Glutamatergic neuron (in vitro differentiated cells): ENCODE data around the gene CACNA1I. TPM values are rescaled to one million over a fixed set of nuclear protein-coding genes. Genes with fewer than 3 reads are reported as not detected.
A peak's percentile ranks its signal among the peaks of the same experiment; 100 is the strongest.

ENCODE experiments used
- DNase-seq: peaks from one replicate; pipeline ENCODE4 v3.0.0; 2022
- H3K27ac Mint-ChIP-seq: one replicate; pipeline ENCODE4 v1.8.0; 2020; ENCODE audit warnings: mild to moderate bottlenecking, mixed read lengths, inconsistent platforms; ENCODE audit not compliant: unreplicated experiment
- H3K27me3 Mint-ChIP-seq: one replicate; pipeline ENCODE4 v1.8.0; 2020; ENCODE audit warnings: mild to moderate bottlenecking, moderate library complexity, mixed read lengths, inconsistent platforms; ENCODE audit not compliant: unreplicated experiment
- H3K36me3 Mint-ChIP-seq: one replicate; pipeline ENCODE4 v1.8.0; 2020; ENCODE audit warnings: mild to moderate bottlenecking, mixed read lengths, inconsistent platforms; ENCODE audit not compliant: unreplicated experiment
- H3K4me1 Mint-ChIP-seq: one replicate; pipeline ENCODE4 v1.8.0; 2020; ENCODE audit warnings: mild to moderate bottlenecking, low read depth, mixed read lengths, inconsistent platforms; ENCODE audit not compliant: unreplicated experiment
- H3K4me3 Mint-ChIP-seq: one replicate; pipeline ENCODE4 v1.8.0; 2020; ENCODE audit warnings: mild to moderate bottlenecking, mixed read lengths, inconsistent platforms; ENCODE audit not compliant: unreplicated experiment
- H3K9me3 Mint-ChIP-seq: one replicate; pipeline ENCODE4 v1.8.0; 2020; ENCODE audit warnings: mild to moderate bottlenecking, moderate library complexity, mixed read lengths, inconsistent platforms; ENCODE audit not compliant: unreplicated experiment
- CTCF ChIP-seq: fragments of 200-600 bp; sonication (generic); IDR thresholded peaks from one replicate; pipeline ENCODE4 v1.5.0; 2021; ENCODE audit not compliant: partially characterized antibody, unreplicated experiment
- total RNA-seq: library from RNA; stranded (reverse); fragmentation: NEBNext Ultra II Directional; extraction: Animal tissue kit (Norgen Biotek cat#: 25700); gene quantifications from one replicate; pipeline ENCODE4 v1.2.1, GENCODE V29; 2021; ENCODE audit not compliant: unreplicated experiment

The CACNA1I gene
- total RNA-seq, 1 donor from 2014 or later = 0.12 TPM

DNA sequence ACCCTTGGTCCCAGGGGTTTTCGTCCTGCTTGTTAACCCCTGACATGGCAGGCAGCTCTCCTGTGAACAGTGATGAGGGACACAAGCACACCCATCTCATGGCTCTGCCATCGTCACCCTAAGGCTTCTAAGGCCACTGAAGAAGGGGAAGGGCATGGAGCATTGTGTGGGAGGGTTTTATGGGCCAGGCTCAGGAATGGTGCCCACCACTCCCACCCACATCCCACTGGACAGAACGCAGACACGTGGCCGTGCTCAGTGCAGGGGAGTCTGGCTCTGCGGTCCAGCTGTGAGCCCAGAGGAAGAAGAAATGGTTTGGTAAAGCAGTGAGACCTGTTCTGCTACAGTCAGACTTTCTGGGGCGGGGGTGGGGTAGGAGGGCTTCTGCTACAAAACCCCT lies 130.0 kb downstream of the CACNA1I start:
- peaks cover 8% of the 10 kb centered on the region for H3K9me3 Mint-ChIP-seq
- H3K36me3 Mint-ChIP-seq = no peaks in the 10 kb centered on the region
- no peak overlapping the region for H3K27ac Mint-ChIP-seq

DNA sequence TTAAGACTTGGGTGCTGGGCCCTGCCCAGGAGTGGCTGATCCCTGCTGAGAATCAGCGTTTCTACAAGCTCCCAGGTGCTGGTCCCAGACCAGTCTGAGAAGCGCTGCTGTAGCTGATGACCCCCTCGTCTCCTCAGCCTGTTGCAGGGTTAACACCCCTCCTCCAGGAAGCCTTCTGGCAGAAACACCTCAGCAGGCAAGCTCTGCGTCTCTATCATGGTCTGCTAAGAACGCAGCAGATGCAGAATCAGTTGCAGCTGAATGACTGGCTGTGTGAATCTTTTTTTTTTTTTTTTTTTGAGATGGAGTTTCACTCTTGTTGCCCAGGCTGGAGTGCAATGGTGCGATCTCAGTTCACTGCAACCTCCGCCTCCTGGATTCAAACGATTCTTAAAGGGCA lies 132.5 kb downstream of the CACNA1I start:
- Mint-ChIP-seq H3K4me1 (peaks cover 15% of the 10 kb centered on the region), H3K4me3 (no peak overlapping the region), H3K36me3 (no peaks in the 10 kb centered on the region), H3K27me3 (no peaks in the 10 kb centered on the region), H3K27ac (no peak overlapping the region), H3K9me3 (peaks cover 3% of the 10 kb centered on the region)
- DNase-seq = no peak
- TF ChIP-seq CTCF = no peak

More for the DNA sequence above, 130.0 kb downstream of the CACNA1I start:
- H3K27me3 Mint-ChIP-seq = peaks cover 2% of the 10 kb centered on the region
- no peak for TF ChIP-seq CTCF
- no peak for DNase-seq
- H3K4me3 Mint-ChIP-seq = no peak overlapping the region
- H3K4me1 Mint-ChIP-seq = peaks cover 12% of the 10 kb centered on the region

GRCh38 chr22:39703928-39704639 lies 133.5 kb downstream of the CACNA1I start:
- Mint-ChIP-seq H3K4me1 (peaks cover 15% of the 10 kb centered on the region), H3K9me3 (peaks cover 3% of the 10 kb centered on the region), H3K27ac (no peak overlapping the region), H3K27me3 (no peaks in the 10 kb centered on the region), H3K36me3 (no peaks in the 10 kb centered on the region), H3K4me3 (no peak overlapping the region)
- TF ChIP-seq CTCF = no peak
- DNase-seq = peak; percentile 55

DNA sequence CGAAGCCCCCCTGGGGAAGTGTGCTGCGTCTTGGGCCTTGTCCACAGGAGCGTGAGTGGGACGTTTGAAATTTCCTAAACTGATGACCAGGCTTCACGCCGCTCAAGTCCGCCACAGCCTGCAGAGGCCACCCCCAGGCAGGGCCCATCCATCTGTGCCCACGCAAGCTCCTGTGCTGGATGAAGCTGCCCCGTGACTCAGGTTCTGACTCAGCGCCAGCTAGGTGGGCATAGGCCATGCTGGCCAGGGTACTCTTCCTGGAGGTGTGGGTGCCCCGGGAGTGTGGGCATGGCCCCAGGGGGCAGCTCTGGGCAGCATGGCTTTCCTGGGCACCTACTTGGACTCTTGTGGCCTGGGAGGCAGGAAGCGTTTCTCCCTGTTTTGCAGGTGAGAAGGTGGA lies 134.8 kb downstream of the CACNA1I start:
- Mint-ChIP-seq H3K9me3 (peaks cover 3% of the 10 kb centered on the region), H3K4me1 (peaks cover 14% of the 10 kb centered on the region), H3K27ac (no peak overlapping the region), H3K36me3 (no peaks in the 10 kb centered on the region), H3K4me3 (no peak overlapping the region), H3K27me3 (peaks cover 4% of the 10 kb centered on the region)
- DNase-seq = no peak
- no peak for TF ChIP-seq CTCF

GRCh38 chr22:39706376-39707140 lies 136.0 kb downstream of the CACNA1I start:
- Mint-ChIP-seq H3K36me3 (no peaks in the 10 kb centered on the region), H3K27ac (no peak overlapping the region), H3K4me1 (peaks cover 12% of the 10 kb centered on the region), H3K9me3 (no peaks in the 10 kb centered on the region), H3K27me3 (peaks cover 4% of the 10 kb centered on the region), H3K4me3 (no peak overlapping the region)
- DNase-seq = no peak
- no peak for TF ChIP-seq CTCF
